GM19372 (cell line): ENCODE data around the gene TTC23L.

ENCODE experiments used
- ATAC-seq: cut with Tn5 transposase; IDR thresholded peaks from one replicate; pipeline ENCODE4 v1.9.1; 2021; ENCODE audit warnings: mild to moderate bottlenecking, low read depth, moderate library complexity; ENCODE audit not compliant: unreplicated experiment

TTC23L gene

DNA sequence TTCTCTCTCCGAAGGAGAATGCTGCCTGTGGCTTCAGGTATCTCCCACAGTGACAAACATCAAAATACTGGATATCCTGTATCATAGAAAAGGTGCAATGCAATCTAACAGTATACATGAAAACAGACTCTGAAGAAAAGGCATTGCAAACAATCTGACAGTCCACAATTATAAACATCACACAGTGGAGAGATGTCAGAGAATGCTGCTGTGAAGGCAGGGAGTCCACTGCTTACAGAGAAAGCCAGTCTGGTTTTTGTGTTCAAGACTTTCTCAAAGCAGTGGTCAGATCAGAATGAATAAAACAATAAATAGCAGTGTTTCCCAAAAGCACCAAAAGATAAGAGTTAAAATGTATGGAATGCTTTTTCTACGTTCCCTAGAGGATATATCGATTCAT lies 28.7 kb downstream of the TTC23L start:
- no peak for ATAC-seq

DNA sequence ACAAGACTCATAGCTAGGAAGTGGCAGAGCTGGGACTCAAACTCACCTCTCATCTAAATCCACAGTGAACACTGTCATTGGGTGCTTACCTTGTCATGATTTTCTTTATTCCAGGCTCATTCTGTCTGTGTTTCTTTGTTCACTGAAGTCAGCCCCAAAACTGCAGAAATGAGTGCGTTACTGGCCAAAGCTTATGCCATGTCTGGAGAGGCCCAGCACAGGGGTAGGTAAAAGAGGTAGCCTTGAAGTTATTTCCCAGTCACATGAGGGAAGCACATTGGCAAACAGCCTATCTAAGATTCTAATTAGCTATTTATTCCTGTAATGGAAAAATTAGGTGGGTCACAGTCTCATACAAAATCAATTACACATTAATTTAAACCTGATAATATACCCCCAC lies 29.8 kb downstream of the TTC23L start:
- no peak for ATAC-seq

- ATAC-seq, result no peak
Observed at GRCh38 chr5:34869256-34869655, 30.3 kb downstream of the TTC23L start.

DNA sequence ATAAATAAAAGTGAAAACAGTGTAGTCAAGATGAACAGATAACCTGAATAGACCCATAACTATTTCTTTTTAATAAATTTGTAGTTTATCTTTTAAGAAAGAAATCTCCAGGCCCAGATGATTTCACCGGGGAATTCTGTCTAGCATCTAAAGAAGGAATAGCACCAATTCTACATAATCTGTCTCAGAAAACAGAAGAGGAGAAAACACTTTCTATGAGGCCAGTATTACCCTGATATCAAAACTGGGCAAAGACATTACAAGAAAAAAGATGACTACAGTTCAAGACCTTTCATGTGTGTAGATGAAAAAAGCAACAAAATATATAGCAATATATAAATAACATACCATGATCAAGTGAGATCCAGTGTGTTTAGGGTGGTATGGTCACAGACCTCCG lies 31.4 kb downstream of the TTC23L start:
- ATAC-seq, result no peak

DNA sequence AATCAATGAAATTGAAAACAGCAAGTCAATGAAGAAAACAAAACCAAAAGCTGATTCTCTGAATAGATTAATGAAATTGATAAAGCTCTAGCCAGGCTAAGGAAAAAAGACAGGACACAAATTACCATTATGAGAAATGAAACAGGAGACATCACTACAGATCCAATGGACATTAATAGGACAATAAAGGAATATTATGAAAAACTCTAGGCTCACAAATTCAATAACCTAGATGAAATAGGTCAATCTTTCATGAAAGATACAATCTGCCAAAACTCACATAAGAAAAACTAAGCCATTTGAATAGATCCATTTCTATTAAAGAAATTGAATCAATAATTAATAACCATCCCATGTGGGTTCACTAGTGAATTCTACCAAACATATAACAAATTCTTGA lies 37.3 kb downstream of the TTC23L start:
- no peak for ATAC-seq

GRCh38 chr5:34881246-34881645 lies 42.3 kb downstream of the TTC23L start:
- no peak for ATAC-seq

- no peak for ATAC-seq
Observed at GRCh38 chr5:34886392-34887119, 47.6 kb downstream of the TTC23L start.

DNA sequence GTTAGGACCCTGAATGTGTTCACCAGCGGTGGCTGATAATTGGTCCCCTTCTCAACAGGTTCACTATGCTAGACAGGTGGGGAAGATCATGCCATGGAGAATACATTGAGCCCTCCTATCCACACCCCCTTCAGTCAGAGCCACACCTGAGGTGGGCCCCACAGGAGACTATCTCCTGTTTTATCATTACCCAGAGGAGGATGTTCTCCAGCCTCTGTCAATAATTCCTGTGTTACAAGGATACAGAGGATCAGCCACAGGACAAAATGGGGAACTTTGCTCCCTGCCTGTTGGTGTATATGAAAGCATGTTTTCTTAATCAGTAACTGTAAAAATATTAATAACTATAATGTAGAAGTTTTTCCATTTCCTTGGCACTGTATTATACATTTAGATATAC lies 50.4 kb downstream of the TTC23L start:
- ATAC-seq, result no peak

DNA sequence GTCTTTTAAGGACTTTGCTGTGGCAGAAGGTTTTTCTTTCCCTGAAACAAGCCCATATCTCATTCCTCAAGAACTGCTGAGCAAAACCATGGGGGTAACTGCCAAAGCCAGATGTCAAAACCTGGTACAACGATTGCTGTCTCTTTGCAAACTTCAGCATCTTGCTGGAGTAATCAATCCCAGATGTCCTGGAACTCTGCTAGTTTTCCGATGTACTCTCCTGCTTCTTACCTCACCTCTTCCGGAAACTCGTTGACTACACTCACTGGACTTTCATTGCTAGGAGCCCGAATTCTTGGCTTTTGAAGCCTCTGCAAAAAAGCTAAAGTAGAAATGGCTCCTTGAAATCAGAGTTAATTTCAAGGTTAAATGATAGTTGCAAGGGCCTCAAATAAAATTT lies 53.0 kb downstream of the TTC23L start:
- ATAC-seq, result no peak

DNA sequence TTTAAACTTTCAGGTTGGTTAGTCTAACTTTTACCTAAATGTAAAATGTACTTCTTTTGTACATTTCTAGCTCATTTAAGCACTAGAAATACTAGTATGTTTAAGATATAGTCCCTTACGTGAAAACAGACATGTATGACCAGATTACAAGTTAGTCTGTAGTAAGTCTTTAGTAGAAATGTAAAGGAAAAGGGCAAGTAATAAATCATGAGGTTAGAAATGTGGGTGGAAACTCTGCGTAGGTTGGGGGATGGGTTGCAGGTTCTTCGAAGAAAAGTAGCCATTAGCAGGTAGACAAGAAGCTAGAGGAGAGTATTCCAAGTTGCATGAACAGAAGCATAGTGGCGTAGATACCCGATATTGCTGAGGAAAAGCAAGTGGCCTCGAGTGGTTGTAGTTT lies 53.5 kb downstream of the TTC23L start:
- no peak for ATAC-seq

DNA sequence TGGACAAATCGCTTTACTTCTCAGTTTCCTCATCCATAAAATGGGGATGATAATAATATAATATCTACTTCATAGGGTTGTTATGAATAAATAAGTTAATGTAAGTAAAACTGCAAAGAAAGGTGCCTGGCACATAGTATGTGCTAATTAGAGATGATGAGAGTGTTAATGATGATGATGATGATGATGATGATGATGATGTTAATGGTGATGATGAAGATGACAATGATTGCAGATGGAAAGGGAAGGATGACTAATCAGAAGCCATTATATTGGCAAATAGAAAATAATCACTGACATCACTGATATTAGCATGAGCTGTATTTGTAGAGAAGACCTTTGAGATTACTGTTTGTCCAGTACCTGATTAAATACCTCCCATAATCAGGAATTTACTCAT lies 55.8 kb downstream of the TTC23L start:
- no peak for ATAC-seq

DNA sequence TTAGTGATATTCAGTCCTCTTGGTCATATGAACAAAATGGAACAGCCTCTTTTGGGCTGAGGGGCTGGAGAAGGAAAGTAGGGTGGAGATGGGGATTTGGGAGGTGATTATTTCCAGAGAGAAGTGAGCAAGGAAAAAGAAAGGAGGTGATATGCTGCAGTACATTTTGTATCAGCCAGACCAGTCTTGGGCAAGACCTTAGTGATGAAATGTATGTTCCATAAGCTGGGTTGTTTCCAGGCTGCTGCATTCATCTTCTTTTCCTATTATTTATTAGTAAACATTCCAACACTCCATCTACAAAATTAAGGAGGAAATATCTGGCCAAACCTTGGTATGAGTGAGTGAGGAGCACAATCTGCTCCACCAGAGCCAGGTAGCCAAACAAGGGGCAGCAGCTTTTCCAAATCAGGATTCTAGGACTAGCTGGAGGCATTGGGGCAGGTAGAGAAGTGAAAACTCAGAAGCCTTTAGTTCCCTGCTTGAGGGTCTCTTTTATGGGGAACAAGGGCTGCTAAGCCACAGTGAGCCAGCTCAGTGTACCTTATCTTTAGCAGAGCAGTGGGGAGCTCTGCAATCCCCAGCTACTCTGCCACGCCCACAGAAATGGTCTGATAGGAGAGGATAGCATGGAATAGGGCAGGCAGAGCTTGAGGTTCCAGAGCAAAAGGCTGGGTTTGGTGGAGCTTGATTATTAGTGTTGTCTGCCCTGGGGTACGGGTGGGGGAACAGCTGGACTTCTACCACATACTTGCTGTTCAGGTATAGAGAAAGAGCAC lies 56.9 kb downstream of the TTC23L start:
- ATAC-seq, result no peak

- no peak for ATAC-seq
Observed at GRCh38 chr5:34897646-34898045, 58.7 kb downstream of the TTC23L start.

DNA sequence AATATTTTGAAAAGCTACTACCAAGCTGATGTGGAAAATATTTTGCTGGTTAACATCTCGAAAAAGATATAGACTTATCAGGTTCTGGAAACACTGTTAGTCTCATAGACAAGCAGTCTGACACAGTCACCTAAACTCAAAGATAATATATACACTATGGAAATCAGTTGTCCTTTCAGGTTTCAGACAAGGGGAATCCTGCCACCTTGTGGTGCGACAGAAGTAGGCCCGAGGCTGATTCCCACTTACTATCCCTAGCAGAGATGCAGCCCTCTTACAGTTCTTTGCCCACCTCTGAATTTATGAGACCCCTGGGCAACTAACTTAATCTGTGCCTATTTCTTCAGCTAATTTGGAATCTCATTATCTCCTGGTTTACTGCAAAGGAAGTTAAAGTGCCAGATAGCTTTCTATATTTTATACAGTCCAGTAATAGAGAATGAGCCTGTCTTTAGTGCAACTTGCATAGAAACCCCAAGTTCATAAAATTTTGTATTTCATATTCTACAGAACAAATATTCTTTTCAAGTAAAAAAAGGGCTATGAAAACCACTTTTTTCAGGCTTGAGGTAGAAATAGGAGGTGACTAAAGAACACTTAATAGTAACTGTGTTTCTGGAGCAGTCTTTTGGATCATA lies 59.4 kb downstream of the TTC23L start:
- ATAC-seq, result peak; percentile 83

- ATAC-seq, result no peak
Observed at GRCh38 chr5:34899066-34899465, 60.1 kb downstream of the TTC23L start.

DNA sequence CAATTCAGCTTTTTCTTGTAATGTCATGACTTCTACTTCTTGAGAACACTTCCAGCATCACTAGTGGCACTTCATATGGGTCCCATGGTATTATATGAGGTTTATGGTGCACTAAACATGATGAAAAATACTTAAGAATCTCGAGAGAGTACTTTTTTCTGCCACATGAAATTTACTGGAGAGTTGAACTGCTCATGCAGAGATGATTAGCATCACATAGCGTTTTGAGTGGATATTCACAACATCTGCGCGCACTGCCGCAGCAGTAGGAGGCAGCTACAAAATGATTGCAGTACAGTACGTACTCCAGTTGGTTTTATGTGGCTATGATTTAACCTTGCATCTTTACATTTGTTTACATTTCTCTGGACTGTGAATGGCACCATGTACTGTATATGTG lies 61.7 kb downstream of the TTC23L start:
- no peak for ATAC-seq

- no peak for ATAC-seq
Observed at GRCh38 chr5:34903260-34903659, 64.3 kb downstream of the TTC23L start.

DNA sequence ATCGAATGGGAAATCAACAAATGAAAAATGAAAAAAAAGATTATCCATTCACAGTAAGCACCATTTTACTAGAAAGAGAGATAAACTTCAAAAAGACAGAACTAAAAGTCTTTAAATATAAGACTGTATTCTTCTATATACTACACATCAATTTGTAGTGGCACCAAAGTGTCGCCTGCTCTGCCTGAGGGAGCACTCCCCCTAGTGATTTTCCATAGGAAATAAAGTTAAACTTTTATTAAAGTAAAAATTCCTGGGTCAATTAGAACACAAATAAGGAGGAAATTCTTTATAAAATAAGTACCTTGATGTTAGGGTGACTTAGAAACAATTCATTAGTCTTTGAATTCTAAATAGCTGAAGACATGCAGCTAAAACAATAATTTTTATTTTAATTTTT lies 66.6 kb downstream of the TTC23L start:
- no peak for ATAC-seq

GRCh38 chr5:34913072-34913471 lies 74.1 kb downstream of the TTC23L start:
- no peak for ATAC-seq

- peak; percentile 15 for ATAC-seq
Observed at GRCh38 chr5:34914671-34915138, 75.7 kb downstream of the TTC23L start.

GRCh38 chr5:34915139-34915855 lies 76.3 kb downstream of the TTC23L start, which contains the start of the genes BRIX1 and RAD1:
BRIX1 (plus strand) TSS chr5:34915711; CDS start chr5:34915739, 28 bp downstream.
RAD1 (minus strand) TSS chr5:34915504; CDS start chr5:34914892, 612 bp downstream.
- peak; percentile 97 for ATAC-seq
